GM19324 (cell line): Measurements from ENCODE around the gene SLC6A20.

ENCODE experiments used
- ATAC-seq: cut with Tn5 transposase; IDR thresholded peaks from one replicate; pipeline ENCODE4 v1.9.1; 2021; ENCODE audit warnings: mild to moderate bottlenecking, moderate library complexity; ENCODE audit not compliant: unreplicated experiment, low FRiP score

The SLC6A20 gene

GRCh38 chr3:45803252-45803935 is 7.1 kb upstream of the SLC6A20 start:
- no peak for ATAC-seq

GRCh38 chr3:45802146-45802545 is 5.8 kb upstream of the SLC6A20 start:
- ATAC-seq: no peak

- ATAC-seq: no peak
Observed at GRCh38 chr3:45800611-45801010, 4.3 kb upstream of the SLC6A20 start.

- no peak for ATAC-seq
Observed at GRCh38 chr3:45799586-45799985, 3.2 kb upstream of the SLC6A20 start.

- no peak for ATAC-seq
Observed at GRCh38 chr3:45798034-45798433, 1.7 kb upstream of the SLC6A20 start.

- no peak for ATAC-seq
Observed at GRCh38 chr3:45796902-45797637, 734 bp upstream of the SLC6A20 start.

GRCh38 chr3:45795509-45795881 is 841 bp downstream of the SLC6A20 start:
- ATAC-seq: no peak

GRCh38 chr3:45794660-45795059 is 1.7 kb downstream of the SLC6A20 start:
- no peak for ATAC-seq

GRCh38 chr3:45794177-45794560 is 2.2 kb downstream of the SLC6A20 start:
- no peak for ATAC-seq

- ATAC-seq: no peak
Observed at GRCh38 chr3:45793482-45794176, 2.7 kb downstream of the SLC6A20 start.

GRCh38 chr3:45792516-45793172 is 3.7 kb downstream of the SLC6A20 start:
- ATAC-seq: no peak

GRCh38 chr3:45792036-45792435 is 4.3 kb downstream of the SLC6A20 start:
- ATAC-seq: no peak

GRCh38 chr3:45790596-45790995 is 5.7 kb downstream of the SLC6A20 start:
- ATAC-seq: no peak

GRCh38 chr3:45789235-45789812 is 7.0 kb downstream of the SLC6A20 start:
- no peak for ATAC-seq

- no peak for ATAC-seq
Observed at GRCh38 chr3:45787551-45787950, 8.8 kb downstream of the SLC6A20 start.

GRCh38 chr3:45786801-45787495 is 9.4 kb downstream of the SLC6A20 start:
- no peak for ATAC-seq

- no peak for ATAC-seq
Observed at GRCh38 chr3:45785605-45786150, 10.7 kb downstream of the SLC6A20 start.

- no peak for ATAC-seq
Observed at GRCh38 chr3:45783667-45784066, 12.7 kb downstream of the SLC6A20 start.

GRCh38 chr3:45782381-45782780 is 14.0 kb downstream of the SLC6A20 start:
- no peak for ATAC-seq

- ATAC-seq: no peak
Observed at GRCh38 chr3:45781841-45782240, 14.5 kb downstream of the SLC6A20 start.
